AG09319 (cell line): ENCODE data around the gene METTL14.
"Not testable (repeated sequence)": the region's sequence is repeated elsewhere in the genome, so short reads cannot be mapped to it uniquely, and the experiment has no call there.

ENCODE experiments used
- DNase-seq: peaks from one replicate; pipeline ENCODE4 v3.0.0-alpha.2; 2010; ENCODE audit warnings: low read depth; ENCODE audit errors: extremely low read depth
- TF ChIP-seq, protein P1 (sequence below): IDR thresholded peaks from 2 replicates; pipeline ENCODE4 v1.5.1; 2011; ENCODE audit warnings: low read depth, mild to moderate bottlenecking, inconsistent platforms, low read length, moderate library complexity

METTL14 gene

DNA sequence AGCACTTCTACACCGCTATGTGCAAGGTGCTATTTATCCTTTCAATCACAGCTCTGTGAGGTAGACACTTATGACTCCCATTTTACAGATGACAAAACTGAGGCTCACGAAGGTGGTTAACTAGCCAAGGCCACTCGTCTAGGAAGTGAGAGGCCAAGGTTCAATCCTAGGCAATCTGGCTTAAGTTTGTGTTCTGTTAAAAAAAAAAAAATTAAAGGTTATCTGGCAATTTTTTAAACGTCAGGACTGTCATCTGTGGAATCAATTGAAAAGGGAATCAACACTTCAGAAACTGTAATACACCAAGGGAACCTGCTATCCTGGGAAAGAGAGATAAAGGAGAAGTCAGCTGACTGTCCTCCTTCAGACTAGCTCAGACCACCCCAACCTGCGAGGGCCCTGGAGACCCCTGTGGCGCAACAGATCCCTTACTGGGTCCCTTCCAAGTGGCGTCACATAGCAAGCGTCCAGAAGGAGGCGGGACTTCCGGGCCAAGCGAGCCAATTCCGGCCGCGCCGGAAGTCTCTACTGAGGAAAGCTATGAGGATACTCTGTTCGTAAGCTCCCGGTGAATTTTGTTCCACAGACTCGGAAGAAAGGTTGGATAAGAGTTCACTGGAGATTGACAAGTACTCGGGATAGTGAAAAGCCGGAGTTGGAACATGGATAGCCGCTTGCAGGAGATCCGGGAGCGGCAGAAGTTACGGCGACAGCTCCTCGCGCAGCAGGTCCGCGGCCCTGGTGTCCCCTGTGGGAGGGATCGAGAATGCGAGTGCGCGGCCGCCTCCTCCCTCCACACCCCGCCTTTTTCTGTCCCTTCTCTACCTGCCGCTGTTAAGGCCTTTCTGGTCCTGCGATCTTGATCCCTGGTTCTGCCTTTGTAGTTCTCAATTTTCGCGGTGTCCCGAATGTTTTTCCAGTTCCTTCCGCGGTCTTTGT lies at the start of gene METTL14:
Gene METTL14 (plus strand): TSS at position 520 of the 939 bp plus-strand sequence. CDS start 143 bp downstream, at position 663.
- TF ChIP-seq, protein P1, sequence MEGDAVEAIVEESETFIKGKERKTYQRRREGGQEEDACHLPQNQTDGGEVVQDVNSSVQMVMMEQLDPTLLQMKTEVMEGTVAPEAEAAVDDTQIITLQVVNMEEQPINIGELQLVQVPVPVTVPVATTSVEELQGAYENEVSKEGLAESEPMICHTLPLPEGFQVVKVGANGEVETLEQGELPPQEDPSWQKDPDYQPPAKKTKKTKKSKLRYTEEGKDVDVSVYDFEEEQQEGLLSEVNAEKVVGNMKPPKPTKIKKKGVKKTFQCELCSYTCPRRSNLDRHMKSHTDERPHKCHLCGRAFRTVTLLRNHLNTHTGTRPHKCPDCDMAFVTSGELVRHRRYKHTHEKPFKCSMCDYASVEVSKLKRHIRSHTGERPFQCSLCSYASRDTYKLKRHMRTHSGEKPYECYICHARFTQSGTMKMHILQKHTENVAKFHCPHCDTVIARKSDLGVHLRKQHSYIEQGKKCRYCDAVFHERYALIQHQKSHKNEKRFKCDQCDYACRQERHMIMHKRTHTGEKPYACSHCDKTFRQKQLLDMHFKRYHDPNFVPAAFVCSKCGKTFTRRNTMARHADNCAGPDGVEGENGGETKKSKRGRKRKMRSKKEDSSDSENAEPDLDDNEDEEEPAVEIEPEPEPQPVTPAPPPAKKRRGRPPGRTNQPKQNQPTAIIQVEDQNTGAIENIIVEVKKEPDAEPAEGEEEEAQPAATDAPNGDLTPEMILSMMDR, result peak; percentile 1; the same call in 1 of the 2 replicates

DNA sequence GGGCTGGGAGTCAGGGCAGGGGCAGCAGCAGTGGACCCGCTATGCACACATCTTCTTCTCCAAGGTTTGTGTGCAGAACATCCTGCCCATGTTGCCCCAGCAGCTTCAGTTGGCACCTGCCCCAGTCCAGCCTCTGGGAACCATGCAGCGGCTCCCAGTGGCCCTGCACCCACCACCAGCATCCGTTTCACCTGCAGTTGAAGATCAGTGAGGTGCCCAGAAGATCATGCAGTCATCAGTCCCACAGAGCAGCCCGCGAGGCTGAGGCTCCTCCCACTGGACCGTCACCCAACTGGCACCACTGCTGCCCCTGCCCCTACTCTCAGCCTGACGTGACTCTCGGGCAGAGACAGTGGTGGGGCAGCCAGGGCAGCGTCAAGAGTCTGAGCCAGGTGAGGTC lies 49.1 kb upstream of the METTL14 start:
- not testable (repeated sequence) for DNase-seq

More for the DNA sequence above, at the start of gene METTL14:
- peak; percentile 66 for DNase-seq

DNA sequence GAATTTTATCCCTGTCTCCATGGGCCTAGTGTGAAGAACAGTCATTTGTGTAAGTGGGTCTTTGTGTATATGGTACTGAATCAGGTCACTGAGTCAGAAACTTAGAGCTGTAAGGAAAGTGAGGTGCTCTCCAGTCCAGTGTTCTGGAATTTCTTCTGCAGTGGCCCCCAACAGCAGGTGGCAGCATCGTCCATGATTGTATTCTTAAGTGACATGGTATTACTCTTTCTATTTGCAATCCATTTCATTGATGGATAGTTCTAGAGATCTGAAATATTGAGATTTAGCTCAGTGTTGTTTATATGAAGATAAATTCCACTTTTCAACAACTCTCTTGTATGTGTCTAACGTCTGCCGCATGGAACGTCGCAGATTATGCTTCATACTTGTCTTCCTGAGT lies 20.5 kb upstream of the METTL14 start:
- not testable (repeated sequence) for DNase-seq
- TF ChIP-seq, protein P1, result peak; percentile 29

DNA sequence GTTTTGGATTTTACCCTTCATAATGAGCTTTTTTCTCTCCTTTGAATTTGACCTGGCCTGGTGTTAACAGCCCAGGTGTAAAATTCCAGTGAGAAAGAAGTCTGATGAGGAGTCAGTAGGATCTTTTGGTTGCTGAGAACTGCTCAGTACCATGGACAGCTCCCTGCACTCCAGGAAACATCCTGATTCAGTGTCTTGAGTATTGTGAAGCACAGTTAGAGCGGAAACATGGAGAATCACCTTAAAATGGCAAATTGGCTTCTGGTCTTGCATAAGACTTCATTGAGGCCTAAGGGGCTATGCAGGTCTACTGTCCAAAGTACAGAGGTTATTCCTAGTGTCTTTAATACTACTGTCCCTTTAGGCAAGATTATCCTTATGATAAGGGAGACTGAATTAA lies 16.0 kb upstream of the METTL14 start:
- DNase-seq, result not testable (repeated sequence)

DNA sequence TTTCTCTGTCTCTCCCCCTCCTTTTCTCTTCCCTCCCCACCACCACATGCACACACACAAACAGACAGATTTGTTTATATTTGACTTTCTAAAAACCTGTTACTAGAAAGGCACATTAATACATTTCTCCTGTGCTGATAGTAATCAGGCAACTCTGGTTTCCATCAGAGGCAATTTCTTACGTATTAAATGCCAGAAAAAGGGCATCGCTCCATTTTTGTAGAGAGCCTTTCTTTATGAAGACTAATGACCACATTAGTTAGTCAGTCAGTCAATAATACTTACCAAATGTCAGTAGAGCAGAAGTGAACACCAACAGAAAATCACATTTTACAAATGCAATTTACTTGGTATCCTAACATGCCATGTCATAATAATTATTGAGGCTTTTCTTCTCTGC lies 14.2 kb upstream of the METTL14 start:
- not testable (repeated sequence) for DNase-seq

DNA sequence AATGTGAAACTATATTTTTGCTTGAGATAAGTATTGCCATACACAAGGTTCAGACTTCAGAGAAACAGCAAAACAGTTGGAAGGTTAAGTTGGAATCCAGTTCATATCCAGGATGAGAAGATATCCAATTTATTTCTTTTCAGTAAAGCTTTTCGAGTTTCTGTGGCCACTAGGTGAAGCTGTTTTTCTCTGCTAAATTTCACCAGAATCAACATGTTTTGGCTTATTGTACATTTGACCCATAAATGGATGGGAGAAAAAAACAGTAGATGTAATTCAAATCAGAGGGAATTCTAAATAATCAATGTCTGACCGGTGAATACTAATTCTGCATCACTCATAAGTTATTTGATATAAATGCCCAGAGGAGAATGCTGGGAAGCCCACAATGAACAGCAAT lies 9.1 kb upstream of the METTL14 start:
- no peak for DNase-seq
- TF ChIP-seq, protein P1, result peak; percentile 13

DNA sequence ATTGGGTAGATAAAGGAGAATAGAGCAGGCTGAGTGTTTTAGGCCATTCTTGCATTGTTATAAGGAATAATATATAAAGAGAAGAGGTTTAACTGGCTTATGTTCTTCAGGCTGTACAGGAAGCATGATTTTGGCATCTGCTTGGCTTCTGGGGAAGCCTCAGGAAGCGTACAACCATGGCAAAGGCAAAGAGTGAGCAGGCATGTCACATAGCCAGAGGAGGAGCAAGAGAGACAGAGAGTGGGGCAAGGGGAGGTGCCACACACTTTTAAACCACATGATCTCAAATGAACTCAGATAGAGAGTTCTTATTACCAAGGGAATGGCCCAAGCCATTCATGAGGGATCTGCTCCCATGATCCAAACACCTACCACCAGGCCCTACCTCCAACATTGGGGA lies 4.4 kb upstream of the METTL14 start:
- TF ChIP-seq, protein P1, result no peak
- DNase-seq, result no peak

DNA sequence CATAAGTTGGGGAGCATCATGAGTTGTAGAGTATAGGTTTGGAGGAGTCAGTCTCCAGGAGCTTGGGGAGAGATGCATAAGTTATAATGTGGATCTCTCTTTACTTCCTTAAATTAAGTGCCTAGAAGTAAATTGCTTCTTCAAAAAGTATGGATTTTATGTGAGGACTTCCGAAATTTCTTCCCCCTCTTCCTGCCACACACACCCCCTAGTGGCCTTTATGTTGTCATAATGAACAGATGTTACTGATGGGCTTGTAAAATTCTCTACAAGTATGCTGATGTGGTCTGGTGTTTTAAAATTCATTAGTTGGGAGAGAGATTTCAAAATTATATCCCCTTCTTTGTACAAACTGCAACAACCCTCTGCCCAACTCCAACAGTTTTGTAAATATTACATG lies 2.3 kb upstream of the METTL14 start:
- TF ChIP-seq, protein P1, result peak; percentile 57
- no peak for DNase-seq

DNA sequence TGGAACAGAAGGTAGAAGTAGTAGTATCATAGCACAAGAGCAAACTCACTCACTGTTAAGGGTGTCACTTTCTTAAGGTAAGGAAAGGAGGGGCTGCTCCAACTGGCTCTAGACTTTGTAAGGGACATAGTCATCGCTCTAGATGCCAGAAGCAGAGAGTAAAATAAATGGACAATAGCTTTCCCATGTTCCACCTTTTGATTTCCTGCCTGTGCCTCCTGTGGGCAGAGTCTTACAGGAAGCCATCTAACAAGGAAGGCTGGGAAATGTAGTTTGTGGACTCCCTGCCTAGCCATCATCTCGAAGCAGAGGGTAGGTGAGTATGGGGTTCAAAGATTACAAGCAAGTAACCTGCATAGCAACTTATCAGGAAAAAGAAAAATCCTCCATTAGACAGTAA lies 1.7 kb upstream of the METTL14 start:
- TF ChIP-seq, protein P1, result no peak
- DNase-seq, result no peak
